Progenitor cell of endocrine pancreas (in vitro differentiated cells): ENCODE data around the gene ITCH. TPM values are rescaled to one million over a fixed set of nuclear protein-coding genes. Genes with fewer than 3 reads are reported as not detected.
"Not testable (repeated sequence)": the region's sequence is repeated elsewhere in the genome, so short reads cannot be mapped to it uniquely, and the experiment has no call there.

Experiments used
- DNase-seq: peaks from one replicate; pipeline ENCODE4 v3.0.0; 2021; ENCODE audit warnings: low spot score; ENCODE audit not compliant: unreplicated experiment
- H3K27ac Mint-ChIP-seq: 2 replicates; pipeline ENCODE4 v1.8.0; 2021; ENCODE audit warnings: mild to moderate bottlenecking, moderate library complexity, mixed read lengths
- H3K27me3 Mint-ChIP-seq: 2 replicates; pipeline ENCODE4 v1.8.0; 2021; ENCODE audit warnings: mixed read lengths
- H3K36me3 Mint-ChIP-seq: 2 replicates; pipeline ENCODE4 v1.8.0; 2022; ENCODE audit warnings: mixed read lengths; ENCODE audit not compliant: insufficient read depth
- H3K4me1 Mint-ChIP-seq: 2 replicates; pipeline ENCODE4 v1.8.0; 2021; ENCODE audit warnings: low read depth, mixed read lengths
- H3K4me3 Mint-ChIP-seq: 2 replicates; pipeline ENCODE4 v1.8.0; 2021; ENCODE audit warnings: low read depth, mild to moderate bottlenecking, moderate library complexity, mixed read lengths
- H3K9me3 Mint-ChIP-seq: 2 replicates; pipeline ENCODE4 v1.8.0; 2021; ENCODE audit warnings: low read depth, mixed read lengths
- total RNA-seq: library from RNA; stranded (reverse); gene quantifications from 2 replicates; pipeline ENCODE4 v1.2.1, GENCODE V29; 2021
- TF ChIP-seq, protein P1 (sequence below): fragments of 200-600 bp; sonication (generic); IDR thresholded peaks from one replicate; pipeline ENCODE4 v1.5.0; 2021; ENCODE audit warnings: antibody characterized with exemption, mild to moderate bottlenecking; ENCODE audit not compliant: unreplicated experiment

The ITCH gene
- total RNA-seq, 1 donor from 2014 or later, result 83.9 TPM

DNA sequence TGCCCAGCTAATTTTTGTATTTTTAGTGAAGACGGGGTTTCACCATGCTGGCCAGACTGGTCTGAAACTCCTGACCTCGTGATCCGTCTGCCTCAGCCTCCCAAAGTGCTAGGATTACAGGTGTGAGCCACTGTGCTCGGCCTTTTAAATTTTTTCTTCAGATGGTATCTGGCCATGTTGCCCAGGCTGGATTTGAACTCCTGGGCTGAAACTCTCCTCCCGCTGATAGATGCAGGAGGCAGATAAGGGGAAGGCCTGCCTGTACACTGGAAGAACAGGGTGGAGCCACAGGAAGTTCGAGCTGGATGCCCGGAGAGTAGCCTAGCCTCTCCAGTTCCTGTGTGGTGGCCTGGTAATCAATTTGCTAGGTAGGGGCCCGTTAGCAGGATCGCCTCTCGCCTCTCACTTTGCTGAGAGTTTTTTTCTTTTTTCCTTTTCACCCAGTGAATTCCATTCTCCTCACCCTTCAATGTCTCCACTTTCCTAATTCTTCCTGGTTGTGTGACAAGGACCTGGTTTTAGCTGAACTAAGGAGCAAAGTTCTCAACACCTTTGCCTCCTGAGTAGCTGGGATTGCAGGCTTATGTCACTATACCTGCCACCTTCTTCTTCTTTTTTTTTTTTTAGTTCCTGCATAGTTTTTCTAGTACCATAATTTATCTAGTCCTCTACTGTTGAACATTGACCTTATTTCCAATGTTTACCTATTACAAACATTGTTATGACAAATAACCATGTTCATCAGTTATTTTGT lies 19.4 kb upstream of the ITCH start:
- Mint-ChIP-seq H3K4me3 (no peak overlapping the region), H3K36me3 (no peaks in the 10 kb centered on the region), H3K27ac (peak overlapping the region; percentile 0), H3K27me3 (no peaks in the 10 kb centered on the region), H3K4me1 (peaks cover 4% of the 10 kb centered on the region), H3K9me3 (no peaks in the 10 kb centered on the region)
- TF ChIP-seq, protein P1, sequence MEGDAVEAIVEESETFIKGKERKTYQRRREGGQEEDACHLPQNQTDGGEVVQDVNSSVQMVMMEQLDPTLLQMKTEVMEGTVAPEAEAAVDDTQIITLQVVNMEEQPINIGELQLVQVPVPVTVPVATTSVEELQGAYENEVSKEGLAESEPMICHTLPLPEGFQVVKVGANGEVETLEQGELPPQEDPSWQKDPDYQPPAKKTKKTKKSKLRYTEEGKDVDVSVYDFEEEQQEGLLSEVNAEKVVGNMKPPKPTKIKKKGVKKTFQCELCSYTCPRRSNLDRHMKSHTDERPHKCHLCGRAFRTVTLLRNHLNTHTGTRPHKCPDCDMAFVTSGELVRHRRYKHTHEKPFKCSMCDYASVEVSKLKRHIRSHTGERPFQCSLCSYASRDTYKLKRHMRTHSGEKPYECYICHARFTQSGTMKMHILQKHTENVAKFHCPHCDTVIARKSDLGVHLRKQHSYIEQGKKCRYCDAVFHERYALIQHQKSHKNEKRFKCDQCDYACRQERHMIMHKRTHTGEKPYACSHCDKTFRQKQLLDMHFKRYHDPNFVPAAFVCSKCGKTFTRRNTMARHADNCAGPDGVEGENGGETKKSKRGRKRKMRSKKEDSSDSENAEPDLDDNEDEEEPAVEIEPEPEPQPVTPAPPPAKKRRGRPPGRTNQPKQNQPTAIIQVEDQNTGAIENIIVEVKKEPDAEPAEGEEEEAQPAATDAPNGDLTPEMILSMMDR, result no peak
- no peak for DNase-seq

DNA sequence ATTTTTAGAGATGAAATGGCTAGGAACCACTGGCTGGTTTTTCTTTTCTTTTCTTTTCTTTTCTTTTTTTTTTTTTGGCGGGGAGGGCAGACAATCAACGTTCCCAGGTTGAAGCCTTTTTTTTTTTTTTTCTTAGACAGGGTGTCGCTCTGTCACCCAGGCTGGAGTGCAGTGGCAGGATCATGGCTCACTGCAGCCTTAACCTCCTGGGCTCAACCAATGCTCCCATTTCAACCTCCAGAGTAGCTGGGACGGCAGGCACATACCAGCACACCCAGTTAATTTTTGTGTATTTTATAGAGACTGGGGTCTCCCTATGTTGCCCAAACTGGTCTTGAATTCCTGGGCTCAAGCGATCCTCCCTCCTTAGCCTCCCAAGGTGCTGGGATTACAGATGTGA lies 18.8 kb upstream of the ITCH start:
- no peaks in the 10 kb centered on the region for H3K27me3 Mint-ChIP-seq
- peaks cover 4% of the 10 kb centered on the region for H3K4me1 Mint-ChIP-seq
- DNase-seq, result no peak
- H3K36me3 Mint-ChIP-seq, result no peaks in the 10 kb centered on the region
- no peak overlapping the region for H3K4me3 Mint-ChIP-seq
- no peaks in the 10 kb centered on the region for H3K9me3 Mint-ChIP-seq
- no peak overlapping the region for H3K27ac Mint-ChIP-seq
- TF ChIP-seq, protein P1, result no peak

DNA sequence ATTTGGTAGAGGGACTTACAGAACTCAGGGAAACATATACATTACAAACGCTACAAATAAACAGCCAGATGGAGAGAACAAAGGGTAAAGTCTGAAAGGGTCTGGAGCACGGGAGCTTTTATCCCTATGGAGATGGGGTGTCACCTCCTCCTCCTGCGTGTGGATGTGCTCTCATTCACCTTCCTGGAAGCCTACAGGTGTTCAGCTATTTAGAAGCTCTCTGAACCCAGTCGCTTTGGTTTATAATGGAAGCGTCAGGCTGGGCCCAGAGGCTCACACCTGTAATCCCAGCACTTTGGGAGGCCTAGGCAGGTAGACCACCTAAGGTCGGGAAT lies 17.7 kb upstream of the ITCH start:
- no peak overlapping the region for H3K27ac Mint-ChIP-seq
- no peaks in the 10 kb centered on the region for H3K27me3 Mint-ChIP-seq
- H3K4me3 Mint-ChIP-seq, result no peak overlapping the region
- H3K36me3 Mint-ChIP-seq, result no peaks in the 10 kb centered on the region
- no peak for DNase-seq
- TF ChIP-seq, protein P1, result no peak
- no peaks in the 10 kb centered on the region for H3K9me3 Mint-ChIP-seq
- peaks cover 4% of the 10 kb centered on the region for H3K4me1 Mint-ChIP-seq

DNA sequence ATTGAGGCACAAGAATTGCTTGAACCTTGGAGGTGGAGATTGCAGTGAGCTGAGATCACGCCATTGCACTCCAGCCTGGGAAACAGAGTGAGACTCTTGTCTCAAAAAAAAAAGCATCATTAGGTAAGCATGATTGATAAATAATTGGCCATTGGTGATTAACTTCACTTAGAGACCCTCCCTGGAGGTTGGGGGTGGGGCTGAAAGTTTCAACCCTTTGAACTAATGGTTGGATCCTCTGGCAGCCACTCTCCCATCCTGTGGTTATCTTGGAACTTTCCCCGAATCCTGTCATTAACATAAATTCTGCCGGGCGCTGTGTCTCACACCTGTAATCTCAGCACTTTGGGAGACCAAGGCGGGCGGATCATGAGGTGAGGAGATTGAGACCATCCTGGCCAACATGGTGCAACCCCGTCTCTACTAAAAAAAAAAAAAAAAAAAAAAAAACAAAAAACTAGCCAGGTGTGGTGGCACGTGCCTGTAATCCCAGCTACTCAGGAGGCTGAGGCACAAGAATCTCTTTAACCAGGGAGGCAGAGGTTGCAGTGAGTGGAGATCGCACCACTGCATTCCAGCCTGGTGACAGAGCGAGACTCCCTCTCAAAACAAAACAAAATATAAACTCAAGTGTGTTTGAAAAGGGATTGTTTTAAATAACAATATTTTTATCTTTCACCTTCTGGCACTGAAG lies 17.1 kb upstream of the ITCH start:
- not testable (repeated sequence) for H3K27ac Mint-ChIP-seq

DNA sequence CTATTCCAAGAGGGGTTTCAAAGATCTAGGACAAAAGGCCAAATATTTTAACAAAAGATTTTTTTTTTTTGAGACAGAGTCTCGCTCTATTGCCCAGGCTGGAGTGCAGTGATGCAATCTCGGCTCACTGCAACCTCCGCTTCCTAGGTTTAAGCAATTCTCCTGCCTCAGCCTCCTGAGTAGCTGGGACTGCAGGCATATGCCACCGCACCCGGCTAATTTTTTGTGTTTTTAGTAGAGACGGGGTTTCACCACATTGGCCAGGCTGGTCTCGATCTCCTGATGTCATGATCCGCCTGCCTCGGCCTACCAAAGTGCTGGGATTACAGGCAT lies 16.6 kb upstream of the ITCH start:
- H3K27ac Mint-ChIP-seq, H3K4me3 Mint-ChIP-seq, H3K9me3 Mint-ChIP-seq, H3K4me1 Mint-ChIP-seq, H3K36me3 Mint-ChIP-seq, DNase-seq, H3K27me3 Mint-ChIP-seq: not testable (repeated sequence)

More for the DNA sequence above, 17.1 kb upstream of the ITCH start:
- H3K9me3 Mint-ChIP-seq, H3K36me3 Mint-ChIP-seq, H3K4me3 Mint-ChIP-seq, DNase-seq, H3K27me3 Mint-ChIP-seq, H3K4me1 Mint-ChIP-seq: not testable (repeated sequence)

DNA sequence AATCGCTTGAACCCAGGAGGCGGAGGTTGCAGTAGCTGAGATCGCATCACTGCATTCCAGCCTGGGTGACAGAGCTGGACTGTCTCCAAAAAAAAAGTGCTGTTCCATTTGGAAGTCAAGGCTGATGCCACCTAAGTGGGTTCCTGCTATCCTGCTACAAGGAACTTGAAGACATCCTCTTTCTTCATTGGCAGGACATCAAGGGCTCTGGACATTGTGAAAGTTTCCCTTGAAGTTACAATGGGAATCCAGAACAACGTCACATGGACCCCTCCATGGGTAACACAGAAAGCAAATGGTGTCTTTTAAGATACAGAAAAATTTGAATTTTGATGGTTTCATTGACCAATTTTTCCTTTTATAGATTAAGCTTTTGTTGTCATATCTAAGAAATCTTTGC lies 15.5 kb upstream of the ITCH start:
- Mint-ChIP-seq H3K27me3 (no peaks in the 10 kb centered on the region), H3K27ac (no peak overlapping the region), H3K4me1 (peaks cover 4% of the 10 kb centered on the region), H3K4me3 (no peak overlapping the region), H3K9me3 (no peaks in the 10 kb centered on the region), H3K36me3 (no peaks in the 10 kb centered on the region)
- TF ChIP-seq, protein P1, result no peak
- no peak for DNase-seq
